Lower leg skin (tissue), 4 donors: Measurements from ENCODE around the gene ERVH48-1. TPM values are rescaled to one million over a fixed set of nuclear protein-coding genes. Genes with fewer than 3 reads are reported as not detected.
"Not testable (repeated sequence)": the region's sequence is repeated elsewhere in the genome, so short reads cannot be mapped to it uniquely, and the experiment has no call there.

Source experiments
- DNase-seq, 2 donors: peaks; one replicate each; pipeline ENCODE4 v3.0.0-alpha.2; 2019; ENCODE audit warnings: low spot score in 2 of 2
- H3K4me3 ChIP-seq: fragments of 200-600 bp; sonication (generic); 2 replicates; pipeline ENCODE4 v1.5.1; 2017; ENCODE audit warnings: mild to moderate bottlenecking, low read depth; ENCODE audit not compliant: poor library complexity, severe bottlenecking
- CTCF ChIP-seq, 3 donors: fragments of 450-650 bp; IDR thresholded peaks; one replicate each; pipeline ENCODE4 v1.5.1; 2016; ENCODE audit warnings: antibody characterized with exemption in 3 of 3, mild to moderate bottlenecking in 3 of 3, moderate library complexity in 2 of 3
- POLR2A ChIP-seq, 2 donors: fragments of 450-650 bp; IDR thresholded peaks; one replicate each; pipeline ENCODE4 v1.6.1; 2016 to 2017; ENCODE audit warnings: antibody characterized with exemption in 2 of 2, mild to moderate bottlenecking in 1 of 2, moderate library complexity in 1 of 2
- WGBS, 2 donors: methylation state at CpG; one replicate each; pipeline ENCODE4 v1.1.5; 2018; 5-methylcytosine and 5-hydroxymethylcytosine counted together
- intact Hi-C: fragments of 100-400 bp; cut with DNase I; formaldehyde crosslinking; loops from one replicate; pipeline ENCODE4 v1.15.0; 2023; ENCODE audit warnings: low total_unique reads
- total RNA-seq, 4 donors: library from RNA; depleted of rRNA; stranded (reverse); fragments of >200 nt; gene quantifications; one replicate each; pipeline ENCODE4 v1.1.0, GENCODE V29; 2016

ERVH48-1 gene
- total RNA-seq, 4 donors from 2014 or later: not detected

GRCh38 chr21:42921927-42922326, 3.5 kb downstream of the ERVH48-1 start:
- TF ChIP-seq CTCF (IDR thresholded peaks at IDR 0.05) (no peak), POLR2A (IDR thresholded peaks at IDR 0.05) (no peak)
- intact Hi-C loops: no loop called here
- DNase-seq: no peak
- no peak overlapping the region for H3K4me3 ChIP-seq
- WGBS, 2 donors: 87% methylated on average over 4 of the region's 4 CpGs

DNA sequence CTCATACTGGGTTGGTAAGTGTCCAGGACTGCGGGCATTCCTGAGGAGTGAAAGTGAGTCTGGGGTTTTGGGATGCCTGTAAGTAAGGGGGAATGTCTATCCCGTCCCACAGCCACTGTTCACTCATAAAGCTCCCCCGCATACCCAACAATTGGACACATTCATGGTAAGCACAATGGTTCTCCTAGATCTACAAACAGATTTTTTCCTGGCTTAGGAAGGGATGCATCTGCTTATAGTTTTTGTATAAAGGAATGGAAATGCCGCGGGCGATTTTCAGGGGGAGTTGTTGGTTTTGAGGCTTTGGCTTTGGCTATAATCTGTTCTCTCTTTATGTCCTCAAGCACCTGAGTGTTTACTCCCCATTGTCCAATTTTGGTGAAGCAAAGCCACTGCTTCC, 7.1 kb downstream of the ERVH48-1 start:
- no peak for DNase-seq
- H3K4me3 ChIP-seq: no peak overlapping the region
- WGBS, 2 donors: 88 to 91% methylated on average over 6 of the region's 6 CpGs
- no peak for TF ChIP-seq POLR2A (IDR thresholded peaks at IDR 0.05)
- intact Hi-C loops: no loop called here

DNA sequence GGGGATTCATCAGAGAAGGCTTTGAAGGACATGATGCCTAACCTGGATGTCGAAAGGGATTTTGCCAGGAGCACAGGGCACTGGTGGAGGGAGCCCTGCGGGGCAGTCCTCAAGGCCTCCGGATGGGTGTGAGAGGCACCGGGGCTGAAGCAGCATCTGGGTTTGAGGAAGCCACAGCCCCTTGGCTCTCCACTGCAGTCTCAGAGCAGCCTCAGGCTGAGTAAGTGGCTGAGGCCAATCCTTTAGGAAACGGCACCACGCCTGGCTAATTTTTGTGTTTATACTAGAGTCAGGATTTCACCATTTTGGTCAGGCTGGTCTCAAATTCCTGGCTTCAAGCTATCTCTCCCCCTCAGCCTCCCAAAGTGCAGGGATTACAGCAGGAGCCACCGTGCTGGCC, 12.0 kb downstream of the ERVH48-1 start:
- intact Hi-C loops: no loop called here
- no peak for DNase-seq
- no peak for TF ChIP-seq POLR2A (IDR thresholded peaks at IDR 0.05)
- TF ChIP-seq CTCF (IDR thresholded peaks at IDR 0.05): no peak
- no peak overlapping the region for H3K4me3 ChIP-seq
- WGBS, 2 donors: 71 to 77% methylated on average over 7 of the region's 7 CpGs

- H3K4me3 ChIP-seq, DNase-seq, intact Hi-C loops: not testable (repeated sequence)
- 85 to 88% methylated on average over 6 of the region's 6 CpGs for WGBS, 2 donors
Observed at GRCh38 chr21:42911920-42912319, 13.5 kb downstream of the ERVH48-1 start.

- intact Hi-C loops, DNase-seq, H3K4me3 ChIP-seq: not testable (repeated sequence)
- WGBS, 2 donors: 92% methylated on average over 9 of the region's 9 CpGs
Observed at GRCh38 chr21:42908484-42908883, 16.9 kb downstream of the ERVH48-1 start.

- intact Hi-C loops: no loop called here
- H3K4me3 ChIP-seq: no peak overlapping the region
- 96 to 97% methylated on average over 16 of the region's 16 CpGs for WGBS, 2 donors
- no peak for DNase-seq
- TF ChIP-seq POLR2A (IDR thresholded peaks at IDR 0.05) (no peak), CTCF (IDR thresholded peaks at IDR 0.05) (no peak)
Observed at GRCh38 chr21:42906233-42906632, 19.2 kb downstream of the ERVH48-1 start.

DNA sequence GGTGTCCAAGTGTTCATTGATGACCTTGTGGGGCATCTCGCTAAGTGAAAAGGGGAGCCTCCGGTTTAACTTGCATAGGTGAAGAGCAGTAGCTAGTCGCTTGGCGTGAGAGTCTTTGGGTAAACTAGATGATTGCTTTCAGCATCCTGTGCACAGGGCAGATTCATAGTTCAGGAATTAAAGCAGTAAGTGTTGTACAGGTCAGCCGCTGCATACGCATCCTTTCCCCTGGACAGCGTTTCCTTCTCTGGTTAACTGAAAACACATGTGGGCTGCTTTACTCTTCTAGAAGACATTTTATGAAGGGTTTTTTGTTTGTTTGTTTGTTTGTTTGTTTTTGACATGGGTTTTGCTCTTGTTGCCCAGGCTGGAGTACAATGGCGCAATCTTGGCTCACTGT, 20.2 kb downstream of the ERVH48-1 start:
- DNase-seq: no peak
- no peak overlapping the region for H3K4me3 ChIP-seq
- intact Hi-C loops: no loop called here
- no peak for TF ChIP-seq POLR2A (IDR thresholded peaks at IDR 0.05)
- TF ChIP-seq CTCF (IDR thresholded peaks at IDR 0.05): no peak
- 93 to 94% methylated on average over 8 of the region's 8 CpGs for WGBS, 2 donors
